HepG2 (cell line): ENCODE measurements around the gene IGFALS. TPM values are rescaled to one million over a fixed set of nuclear protein-coding genes. Genes with fewer than 3 reads are reported as not detected.

ENCODE experiments used
- ADNP ChIP-seq: sonication (generic); formaldehyde crosslinking; IDR thresholded peaks from 2 replicates; pipeline ENCODE4 v1.4.0; 2020; ENCODE audit warnings: missing genetic modification reagents
- ETV5 ChIP-seq: IDR thresholded peaks from 2 replicates; pipeline ENCODE4 v1.6.1; 2018; ENCODE audit warnings: missing biosample characterization, missing genetic modification reagents, inconsistent platforms, borderline replicate concordance
- FOXP1 ChIP-seq, 2 experiments: fragments of 450-650 bp in 1 of 2; IDR thresholded peaks; 2 replicates each; pipeline ENCODE4 v1.6.1; 2017 to 2018; ENCODE audit warnings: antibody characterized with exemption in 1 of 2
- KLF16 ChIP-seq, 2 experiments: sonication (generic) in 1 of 2; formaldehyde crosslinking in 1 of 2; IDR thresholded peaks; 2 replicates each; pipeline versions ENCODE4 v1.6.1 to v1.8.0; 2016 to 2023; ENCODE audit warnings: missing genetic modification reagents in 2 of 2, missing compliant biosample characterization in 1 of 2
- MIER2 ChIP-seq: IDR thresholded peaks from 2 replicates; pipeline ENCODE4 v1.6.1; 2016; ENCODE audit warnings: missing biosample characterization, missing genetic modification reagents
- NR2F2 ChIP-seq: IDR thresholded peaks from 2 replicates; pipeline ENCODE4 v1.6.1; 2012; ENCODE audit warnings: low read depth, inconsistent platforms, borderline replicate concordance
- PHF21A ChIP-seq: sonication (generic); formaldehyde crosslinking; IDR thresholded peaks from 2 replicates; pipeline ENCODE4 v1.5.0; 2020; ENCODE audit warnings: mild to moderate bottlenecking, missing genetic modification reagents
- RARG ChIP-seq: sonication (generic); formaldehyde crosslinking; IDR thresholded peaks from 2 replicates; pipeline ENCODE4 v1.4.0; 2020; ENCODE audit warnings: low read depth, mild to moderate bottlenecking, missing genetic modification reagents
- RBFOX2 ChIP-seq: fragments of 200-400 bp; formaldehyde crosslinking; IDR thresholded peaks from 2 replicates; pipeline ENCODE4 v1.6.1; 2017; ENCODE audit warnings: low read depth, mild to moderate bottlenecking, low read length
- SP5 ChIP-seq: IDR thresholded peaks from 2 replicates; pipeline ENCODE4 v1.6.1; 2016; ENCODE audit warnings: low read depth, borderline replicate concordance
- SSRP1 ChIP-seq: IDR thresholded peaks from 2 replicates; pipeline ENCODE4 v1.6.1; 2016; ENCODE audit warnings: control low read depth
- ZEB1 ChIP-seq: IDR thresholded peaks from 2 replicates; pipeline ENCODE4 v1.6.1; 2012; ENCODE audit warnings: mild to moderate bottlenecking, low read depth, inconsistent platforms; ENCODE audit not compliant: insufficient replicate concordance
- ZFY ChIP-seq: sonication (generic); formaldehyde crosslinking; IDR thresholded peaks from 2 replicates; pipeline ENCODE4 v1.4.0; 2020; ENCODE audit warnings: missing genetic modification reagents
- ZNF274 ChIP-seq: sonication (generic); formaldehyde crosslinking; IDR thresholded peaks from 2 replicates; pipeline ENCODE4 v1.5.1; 2020; ENCODE audit warnings: mild to moderate bottlenecking, missing genetic modification reagents
- ZNF333 ChIP-seq: sonication (generic); formaldehyde crosslinking; IDR thresholded peaks from 2 replicates; pipeline ENCODE4 v1.4.0; 2020; ENCODE audit warnings: mild to moderate bottlenecking, missing genetic modification reagents, borderline replicate concordance
- ZNF382 ChIP-seq: sonication (generic); formaldehyde crosslinking; IDR thresholded peaks from 2 replicates; pipeline ENCODE4 v1.5.0; 2020; ENCODE audit warnings: missing genetic modification reagents, mild to moderate bottlenecking, borderline replicate concordance
- ZNF562 ChIP-seq: sonication (generic); formaldehyde crosslinking; IDR thresholded peaks from 2 replicates; pipeline ENCODE4 v1.8.0; 2022; ENCODE audit warnings: missing genetic modification reagents, borderline replicate concordance
- ZNF569 ChIP-seq: sonication (generic); formaldehyde crosslinking; IDR thresholded peaks from 2 replicates; pipeline ENCODE4 v1.5.0; 2020; ENCODE audit warnings: mild to moderate bottlenecking, missing genetic modification reagents, moderate library complexity, borderline replicate concordance
- ZNF644 ChIP-seq: IDR thresholded peaks from 2 replicates; pipeline ENCODE4 v1.6.1; 2016; ENCODE audit warnings: low read depth
- ZNF724P ChIP-seq: sonication (generic); formaldehyde crosslinking; IDR thresholded peaks from 2 replicates; pipeline ENCODE4 v1.8.0; 2022; ENCODE audit warnings: missing genetic modification reagents, borderline replicate concordance
- ZSCAN29 ChIP-seq: sonication (generic); formaldehyde crosslinking; conservative IDR thresholded peaks from 2 replicates; pipeline ENCODE4 v1.4.0; 2020; ENCODE audit warnings: mild to moderate bottlenecking, missing genetic modification reagents
- polyA plus RNA-seq, 8 experiments: library from polyadenylated mRNA; depleted of rRNA in 3 of 8; stranded (reverse) in 7 of 8; unstranded in 1 of 8; fragments of >200 nt; fragmentation: Illumina TruSeq in 4 of 8; extraction: Trizol in 4 of 8; gene quantifications; 2 replicates each; pipeline versions ENCODE4 v1.2.1 to v1.2.3, GENCODE V29; 2011 to 2016; ENCODE audit warnings: low read depth in 4 of 8, missing spikeins in 1 of 8, mixed read lengths in 1 of 8; ENCODE audit not compliant: insufficient read depth in 1 of 8
- total RNA-seq, 5 experiments: library from RNA; depleted of rRNA; stranded (reverse); fragments of >200 nt; fragmentation: Illumina TruSeq; extraction: Trizol; gene quantifications; 2 replicates each; pipeline ENCODE4 v1.2.3, GENCODE V29; 2016; ENCODE audit warnings: low read depth in 1 of 5
- TF ChIP-seq, protein P1 (sequence below): sonication (generic); formaldehyde crosslinking; IDR thresholded peaks from 2 replicates; pipeline ENCODE4 v1.4.0; 2020; ENCODE audit warnings: mild to moderate bottlenecking, missing genetic modification reagents
- TF ChIP-seq, protein P2 (sequence below), 2 experiments: sonication (generic) in 1 of 2; formaldehyde crosslinking in 1 of 2; IDR thresholded peaks; 2 replicates each; pipeline versions ENCODE4 v1.4.0 to v1.6.1; 2018 to 2020; ENCODE audit warnings: missing genetic modification reagents in 2 of 2, borderline replicate concordance in 1 of 2, low read depth in 1 of 2, mild to moderate bottlenecking in 1 of 2, missing biosample characterization in 1 of 2
- TF ChIP-seq, protein P3 (sequence below): sonication (generic); formaldehyde crosslinking; IDR thresholded peaks from 2 replicates; pipeline ENCODE4 v1.8.0; 2022; ENCODE audit warnings: mild to moderate bottlenecking, missing genetic modification reagents, moderate library complexity

Gene IGFALS
- total and polyA plus RNA-seq, 2 of the 13 experiments (the other 11 are each of a cell fraction or from before 2014, with no cell fraction given) = 0.34 to 2.4 TPM

DNA sequence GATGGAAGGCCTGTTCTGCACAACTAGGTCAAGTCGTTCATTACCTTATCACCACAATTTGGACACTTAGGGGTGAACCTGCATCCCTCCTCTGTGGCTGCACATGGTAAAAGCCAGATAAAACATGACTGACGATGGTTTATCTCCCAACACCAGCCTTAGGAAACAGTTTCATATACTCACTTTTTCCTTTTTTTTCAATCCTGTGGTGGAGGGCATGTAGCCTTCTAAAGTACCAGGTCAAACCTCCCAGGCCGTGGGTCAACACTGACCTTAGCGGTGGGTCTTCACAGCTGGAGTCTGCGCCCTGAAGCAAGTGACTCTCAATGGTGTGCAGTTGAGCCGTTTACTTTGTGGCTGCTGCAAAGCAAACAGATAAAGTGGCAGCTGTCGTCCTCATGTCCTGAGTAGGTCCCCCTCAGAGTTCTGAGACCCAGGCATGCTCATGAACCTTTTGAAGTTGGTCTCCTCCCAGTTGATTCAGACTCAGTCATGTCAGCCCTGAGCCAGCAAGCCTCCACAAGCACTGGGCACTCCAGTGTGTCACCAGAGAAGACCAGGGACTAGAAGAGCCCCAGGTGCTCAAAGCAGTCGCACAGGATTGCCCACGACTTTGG is 39.4 kb upstream of the IGFALS start (continued):
- TF ChIP-seq, protein P1, sequence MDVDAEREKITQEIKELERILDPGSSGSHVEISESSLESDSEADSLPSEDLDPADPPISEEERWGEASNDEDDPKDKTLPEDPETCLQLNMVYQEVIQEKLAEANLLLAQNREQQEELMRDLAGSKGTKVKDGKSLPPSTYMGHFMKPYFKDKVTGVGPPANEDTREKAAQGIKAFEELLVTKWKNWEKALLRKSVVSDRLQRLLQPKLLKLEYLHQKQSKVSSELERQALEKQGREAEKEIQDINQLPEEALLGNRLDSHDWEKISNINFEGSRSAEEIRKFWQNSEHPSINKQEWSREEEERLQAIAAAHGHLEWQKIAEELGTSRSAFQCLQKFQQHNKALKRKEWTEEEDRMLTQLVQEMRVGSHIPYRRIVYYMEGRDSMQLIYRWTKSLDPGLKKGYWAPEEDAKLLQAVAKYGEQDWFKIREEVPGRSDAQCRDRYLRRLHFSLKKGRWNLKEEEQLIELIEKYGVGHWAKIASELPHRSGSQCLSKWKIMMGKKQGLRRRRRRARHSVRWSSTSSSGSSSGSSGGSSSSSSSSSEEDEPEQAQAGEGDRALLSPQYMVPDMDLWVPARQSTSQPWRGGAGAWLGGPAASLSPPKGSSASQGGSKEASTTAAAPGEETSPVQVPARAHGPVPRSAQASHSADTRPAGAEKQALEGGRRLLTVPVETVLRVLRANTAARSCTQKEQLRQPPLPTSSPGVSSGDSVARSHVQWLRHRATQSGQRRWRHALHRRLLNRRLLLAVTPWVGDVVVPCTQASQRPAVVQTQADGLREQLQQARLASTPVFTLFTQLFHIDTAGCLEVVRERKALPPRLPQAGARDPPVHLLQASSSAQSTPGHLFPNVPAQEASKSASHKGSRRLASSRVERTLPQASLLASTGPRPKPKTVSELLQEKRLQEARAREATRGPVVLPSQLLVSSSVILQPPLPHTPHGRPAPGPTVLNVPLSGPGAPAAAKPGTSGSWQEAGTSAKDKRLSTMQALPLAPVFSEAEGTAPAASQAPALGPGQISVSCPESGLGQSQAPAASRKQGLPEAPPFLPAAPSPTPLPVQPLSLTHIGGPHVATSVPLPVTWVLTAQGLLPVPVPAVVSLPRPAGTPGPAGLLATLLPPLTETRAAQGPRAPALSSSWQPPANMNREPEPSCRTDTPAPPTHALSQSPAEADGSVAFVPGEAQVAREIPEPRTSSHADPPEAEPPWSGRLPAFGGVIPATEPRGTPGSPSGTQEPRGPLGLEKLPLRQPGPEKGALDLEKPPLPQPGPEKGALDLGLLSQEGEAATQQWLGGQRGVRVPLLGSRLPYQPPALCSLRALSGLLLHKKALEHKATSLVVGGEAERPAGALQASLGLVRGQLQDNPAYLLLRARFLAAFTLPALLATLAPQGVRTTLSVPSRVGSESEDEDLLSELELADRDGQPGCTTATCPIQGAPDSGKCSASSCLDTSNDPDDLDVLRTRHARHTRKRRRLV (CRISPR knock-in tag) = no peak
- TF ChIP-seq SSRP1 = peak; percentile 42; the same call in 1 of the 2 replicates
- TF ChIP-seq ETV5 (CRISPR knock-in tag) = peak; percentile 41; the same call in 1 of the 2 replicates
- TF ChIP-seq ZNF644 (CRISPR knock-in tag) = peak; percentile 58; the same call in 1 of the 2 replicates
- TF ChIP-seq NR2F2 = peak; percentile 53
- no peak for TF ChIP-seq ADNP (CRISPR knock-in tag)
- TF ChIP-seq RARG = no peak
- peak; percentile 14; the same call in 1 of the 2 replicates for TF ChIP-seq MIER2 (CRISPR knock-in tag)
- no peak for TF ChIP-seq ZNF274 (CRISPR knock-in tag)
- TF ChIP-seq ZNF724P (CRISPR knock-in tag) = no peak
- TF ChIP-seq ZEB1 = no peak
- 0 out of 2 replicates have a peak, but pooled peaks have one; percentile 71 for TF ChIP-seq ZSCAN29 (CRISPR knock-in tag)
- TF ChIP-seq, protein P2, sequence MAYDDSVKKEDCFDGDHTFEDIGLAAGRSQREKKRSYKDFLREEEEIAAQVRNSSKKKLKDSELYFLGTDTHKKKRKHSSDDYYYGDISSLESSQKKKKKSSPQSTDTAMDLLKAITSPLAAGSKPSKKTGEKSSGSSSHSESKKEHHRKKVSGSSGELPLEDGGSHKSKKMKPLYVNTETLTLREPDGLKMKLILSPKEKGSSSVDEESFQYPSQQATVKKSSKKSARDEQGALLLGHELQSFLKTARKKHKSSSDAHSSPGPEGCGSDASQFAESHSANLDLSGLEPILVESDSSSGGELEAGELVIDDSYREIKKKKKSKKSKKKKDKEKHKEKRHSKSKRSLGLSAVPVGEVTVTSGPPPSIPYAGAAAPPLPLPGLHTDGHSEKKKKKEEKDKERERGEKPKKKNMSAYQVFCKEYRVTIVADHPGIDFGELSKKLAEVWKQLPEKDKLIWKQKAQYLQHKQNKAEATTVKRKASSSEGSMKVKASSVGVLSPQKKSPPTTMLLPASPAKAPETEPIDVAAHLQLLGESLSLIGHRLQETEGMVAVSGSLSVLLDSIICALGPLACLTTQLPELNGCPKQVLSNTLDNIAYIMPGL (CRISPR knock-in tag; IDR thresholded peaks at IDR 0.05; ENCODE audit: borderline replicate concordance in 1 of 2, low read depth in 1 of 2) = peak; percentile 23 to 37; a peak in 1 of 4 replicates
- no peak for TF ChIP-seq ZNF333 (CRISPR knock-in tag)
- peak; percentile 80 for TF ChIP-seq PHF21A (CRISPR knock-in tag)
- peak; percentile 37; the same call in 1 of the 2 replicates for TF ChIP-seq ZFY (CRISPR knock-in tag)
- no peak for TF ChIP-seq ZNF382
- no peak for TF ChIP-seq ZNF562
- TF ChIP-seq, protein P3, sequence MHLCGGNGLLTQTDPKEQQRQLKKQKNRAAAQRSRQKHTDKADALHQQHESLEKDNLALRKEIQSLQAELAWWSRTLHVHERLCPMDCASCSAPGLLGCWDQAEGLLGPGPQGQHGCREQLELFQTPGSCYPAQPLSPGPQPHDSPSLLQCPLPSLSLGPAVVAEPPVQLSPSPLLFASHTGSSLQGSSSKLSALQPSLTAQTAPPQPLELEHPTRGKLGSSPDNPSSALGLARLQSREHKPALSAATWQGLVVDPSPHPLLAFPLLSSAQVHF (CRISPR knock-in tag) = no peak
- TF ChIP-seq SP5 (CRISPR knock-in tag) = peak; percentile 81
- no peak for TF ChIP-seq ZNF569
- no peak for TF ChIP-seq RBFOX2
- peak in 1 of 2 experiments; percentile 77; a peak in 2 of 4 replicates for TF ChIP-seq KLF16 (CRISPR knock-in tag; IDR thresholded peaks at IDR 0.05)
- TF ChIP-seq FOXP1 (IDR thresholded peaks at IDR 0.05) = no peak
- peak; percentile 48 for TF ChIP-seq FOXP1 (CRISPR knock-in tag; IDR thresholded peaks at IDR 0.05)
